H1 (cell line): ENCODE data around the gene BIN1. TPM values are rescaled to one million over a fixed set of nuclear protein-coding genes. Genes with fewer than 3 reads are reported as not detected.

Experiments used
- PHF8 ChIP-seq: fragments of 200-600 bp; sonication (generic); conservative IDR thresholded peaks from 2 replicates; pipeline ENCODE4 v1.7.1; 2012; ENCODE audit warnings: low read depth, mild to moderate bottlenecking, inconsistent platforms, low read length, moderate library complexity
- ZNF274 ChIP-seq: IDR thresholded peaks from 2 replicates; pipeline ENCODE4 v1.7.0; 2012; ENCODE audit warnings: low read length, borderline replicate concordance; ENCODE audit errors: extremely low read depth
- polyA plus RNA-seq, 7 experiments: library from polyadenylated mRNA; depleted of rRNA in 3 of 7; stranded (reverse) in 5 of 7; unstranded in 2 of 7; fragments of >200 nt in 5 of 7; fragments of 200-250 nt in 2 of 7; gene quantifications; 1 replicate in 5 of 7; 2 replicates in 1 of 7; 4 replicates in 1 of 7; pipeline versions ENCODE4 v1.2.1 to v1.2.3, GENCODE V29; 2011 to 2013; ENCODE audit warnings: missing spikeins in 2 of 7, mixed read lengths in 2 of 7
- total RNA-seq: library from RNA; stranded (reverse); fragmentation: NEBNext Ultra II Directional; extraction: Animal tissue kit (Norgen Biotek cat#: 25700); gene quantifications from 2 replicates; pipeline ENCODE4 v1.2.1, GENCODE V29; 2021
- TF ChIP-seq, protein P1 (sequence below): fragments of 300-600 bp; sonication (generic); IDR thresholded peaks from 2 replicates; pipeline ENCODE4 v1.7.1; 2012; ENCODE audit warnings: low read length, moderate library complexity, mild to moderate bottlenecking, inconsistent platforms; ENCODE audit not compliant: insufficient replicate concordance

BIN1 gene
- total and polyA plus RNA-seq, 2 of the 8 experiments (the other 6 are each of a cell fraction or from before 2014, with no cell fraction given): 23.6 to 35.6 TPM

DNA sequence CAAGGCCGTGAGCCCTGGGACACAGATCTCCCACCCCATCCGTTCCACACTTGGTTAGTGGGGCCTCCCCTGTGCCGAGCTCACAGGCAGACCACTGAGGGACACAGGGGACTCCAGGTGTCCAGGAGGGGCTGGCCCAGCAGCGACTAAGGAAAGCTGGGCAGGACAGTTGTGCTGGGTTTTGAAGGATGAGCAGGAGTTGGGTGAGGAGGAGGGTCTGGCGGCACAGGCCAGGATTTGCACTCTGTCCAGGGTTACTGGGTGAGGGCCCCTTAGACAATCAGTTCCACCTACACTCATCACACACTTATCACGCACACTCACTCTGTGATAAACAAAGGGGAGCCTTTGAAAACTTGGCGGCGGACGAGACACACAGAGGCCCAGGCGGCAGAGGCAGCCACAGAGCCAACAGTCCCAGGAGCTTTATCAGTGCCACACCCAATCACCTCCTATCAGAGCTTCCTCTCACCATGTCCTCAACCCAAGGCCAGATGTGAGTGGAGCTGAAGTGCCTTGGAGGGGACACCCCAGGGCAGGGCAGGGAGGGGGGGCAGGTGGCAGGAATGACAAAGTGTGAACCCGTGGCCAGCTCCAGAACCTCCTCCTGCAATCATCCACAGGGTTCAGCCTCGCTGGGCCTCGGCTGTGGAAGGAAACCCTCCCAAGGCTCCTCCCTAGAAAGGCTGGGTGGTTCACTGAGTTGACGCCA, 26.6 kb downstream of the BIN1 start (continued):
- TF ChIP-seq, protein P1, sequence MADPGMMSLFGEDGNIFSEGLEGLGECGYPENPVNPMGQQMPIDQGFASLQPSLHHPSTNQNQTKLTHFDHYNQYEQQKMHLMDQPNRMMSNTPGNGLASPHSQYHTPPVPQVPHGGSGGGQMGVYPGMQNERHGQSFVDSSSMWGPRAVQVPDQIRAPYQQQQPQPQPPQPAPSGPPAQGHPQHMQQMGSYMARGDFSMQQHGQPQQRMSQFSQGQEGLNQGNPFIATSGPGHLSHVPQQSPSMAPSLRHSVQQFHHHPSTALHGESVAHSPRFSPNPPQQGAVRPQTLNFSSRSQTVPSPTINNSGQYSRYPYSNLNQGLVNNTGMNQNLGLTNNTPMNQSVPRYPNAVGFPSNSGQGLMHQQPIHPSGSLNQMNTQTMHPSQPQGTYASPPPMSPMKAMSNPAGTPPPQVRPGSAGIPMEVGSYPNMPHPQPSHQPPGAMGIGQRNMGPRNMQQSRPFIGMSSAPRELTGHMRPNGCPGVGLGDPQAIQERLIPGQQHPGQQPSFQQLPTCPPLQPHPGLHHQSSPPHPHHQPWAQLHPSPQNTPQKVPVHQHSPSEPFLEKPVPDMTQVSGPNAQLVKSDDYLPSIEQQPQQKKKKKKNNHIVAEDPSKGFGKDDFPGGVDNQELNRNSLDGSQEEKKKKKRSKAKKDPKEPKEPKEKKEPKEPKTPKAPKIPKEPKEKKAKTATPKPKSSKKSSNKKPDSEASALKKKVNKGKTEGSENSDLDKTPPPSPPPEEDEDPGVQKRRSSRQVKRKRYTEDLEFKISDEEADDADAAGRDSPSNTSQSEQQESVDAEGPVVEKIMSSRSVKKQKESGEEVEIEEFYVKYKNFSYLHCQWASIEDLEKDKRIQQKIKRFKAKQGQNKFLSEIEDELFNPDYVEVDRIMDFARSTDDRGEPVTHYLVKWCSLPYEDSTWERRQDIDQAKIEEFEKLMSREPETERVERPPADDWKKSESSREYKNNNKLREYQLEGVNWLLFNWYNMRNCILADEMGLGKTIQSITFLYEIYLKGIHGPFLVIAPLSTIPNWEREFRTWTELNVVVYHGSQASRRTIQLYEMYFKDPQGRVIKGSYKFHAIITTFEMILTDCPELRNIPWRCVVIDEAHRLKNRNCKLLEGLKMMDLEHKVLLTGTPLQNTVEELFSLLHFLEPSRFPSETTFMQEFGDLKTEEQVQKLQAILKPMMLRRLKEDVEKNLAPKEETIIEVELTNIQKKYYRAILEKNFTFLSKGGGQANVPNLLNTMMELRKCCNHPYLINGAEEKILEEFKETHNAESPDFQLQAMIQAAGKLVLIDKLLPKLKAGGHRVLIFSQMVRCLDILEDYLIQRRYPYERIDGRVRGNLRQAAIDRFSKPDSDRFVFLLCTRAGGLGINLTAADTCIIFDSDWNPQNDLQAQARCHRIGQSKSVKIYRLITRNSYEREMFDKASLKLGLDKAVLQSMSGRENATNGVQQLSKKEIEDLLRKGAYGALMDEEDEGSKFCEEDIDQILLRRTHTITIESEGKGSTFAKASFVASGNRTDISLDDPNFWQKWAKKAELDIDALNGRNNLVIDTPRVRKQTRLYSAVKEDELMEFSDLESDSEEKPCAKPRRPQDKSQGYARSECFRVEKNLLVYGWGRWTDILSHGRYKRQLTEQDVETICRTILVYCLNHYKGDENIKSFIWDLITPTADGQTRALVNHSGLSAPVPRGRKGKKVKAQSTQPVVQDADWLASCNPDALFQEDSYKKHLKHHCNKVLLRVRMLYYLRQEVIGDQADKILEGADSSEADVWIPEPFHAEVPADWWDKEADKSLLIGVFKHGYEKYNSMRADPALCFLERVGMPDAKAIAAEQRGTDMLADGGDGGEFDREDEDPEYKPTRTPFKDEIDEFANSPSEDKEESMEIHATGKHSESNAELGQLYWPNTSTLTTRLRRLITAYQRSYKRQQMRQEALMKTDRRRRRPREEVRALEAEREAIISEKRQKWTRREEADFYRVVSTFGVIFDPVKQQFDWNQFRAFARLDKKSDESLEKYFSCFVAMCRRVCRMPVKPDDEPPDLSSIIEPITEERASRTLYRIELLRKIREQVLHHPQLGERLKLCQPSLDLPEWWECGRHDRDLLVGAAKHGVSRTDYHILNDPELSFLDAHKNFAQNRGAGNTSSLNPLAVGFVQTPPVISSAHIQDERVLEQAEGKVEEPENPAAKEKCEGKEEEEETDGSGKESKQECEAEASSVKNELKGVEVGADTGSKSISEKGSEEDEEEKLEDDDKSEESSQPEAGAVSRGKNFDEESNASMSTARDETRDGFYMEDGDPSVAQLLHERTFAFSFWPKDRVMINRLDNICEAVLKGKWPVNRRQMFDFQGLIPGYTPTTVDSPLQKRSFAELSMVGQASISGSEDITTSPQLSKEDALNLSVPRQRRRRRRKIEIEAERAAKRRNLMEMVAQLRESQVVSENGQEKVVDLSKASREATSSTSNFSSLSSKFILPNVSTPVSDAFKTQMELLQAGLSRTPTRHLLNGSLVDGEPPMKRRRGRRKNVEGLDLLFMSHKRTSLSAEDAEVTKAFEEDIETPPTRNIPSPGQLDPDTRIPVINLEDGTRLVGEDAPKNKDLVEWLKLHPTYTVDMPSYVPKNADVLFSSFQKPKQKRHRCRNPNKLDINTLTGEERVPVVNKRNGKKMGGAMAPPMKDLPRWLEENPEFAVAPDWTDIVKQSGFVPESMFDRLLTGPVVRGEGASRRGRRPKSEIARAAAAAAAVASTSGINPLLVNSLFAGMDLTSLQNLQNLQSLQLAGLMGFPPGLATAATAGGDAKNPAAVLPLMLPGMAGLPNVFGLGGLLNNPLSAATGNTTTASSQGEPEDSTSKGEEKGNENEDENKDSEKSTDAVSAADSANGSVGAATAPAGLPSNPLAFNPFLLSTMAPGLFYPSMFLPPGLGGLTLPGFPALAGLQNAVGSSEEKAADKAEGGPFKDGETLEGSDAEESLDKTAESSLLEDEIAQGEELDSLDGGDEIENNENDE: no peak
- TF ChIP-seq ZNF274 (no peak), PHF8 (no peak)
